H1 (cell line): Measurements from ENCODE around the gene CNDP1. TPM values are rescaled to one million over a fixed set of nuclear protein-coding genes. Genes with fewer than 3 reads are reported as not detected.

Source experiments
- CTCF ChIA-PET: fragments of 300-600 bp; sonication (Branson Sonifier 250); formaldehyde crosslinking; loops from one replicate; lab custom pipeline; 2021; ENCODE audit not compliant: partially characterized antibody; lab: Charles Lee
- POLR2A ChIA-PET: fragments of 300-600 bp; sonication (Branson Sonifier 250); formaldehyde crosslinking; loops from one replicate; lab custom pipeline; 2021; ENCODE audit warnings: inconsistent platforms; ENCODE audit not compliant: partially characterized antibody; lab: Charles Lee
- DNase-seq, 2 experiments: peaks; one replicate each; pipeline versions ENCODE4 v3.0.0 to v3.0.0-alpha.2; 2010 to 2022; ENCODE audit warnings: low spot score in 2 of 2, low read depth in 1 of 2, mixed read lengths in 1 of 2
- FAIRE-seq: peaks from 2 replicates; lab custom pipeline; 2011; peaks lifted over from hg19 to GRCh38; lab: Jason Lieb, UNC
- H2AFZ ChIP-seq: 2 replicates; pipeline ENCODE4 v1.8.1; 2012; ENCODE audit warnings: low read length, inconsistent platforms
- H2AK5ac ChIP-seq: 2 replicates; pipeline ENCODE4 v1.6.1; 2013; ENCODE audit warnings: low read depth, low read length
- H2BK120ac ChIP-seq: replicated peaks from 2 replicates; pipeline ENCODE3; 2013; ENCODE audit warnings: low read depth, low read length, inconsistent platforms
- H2BK12ac ChIP-seq: 2 replicates; pipeline ENCODE4 v1.6.1; 2013; ENCODE audit warnings: low read depth, low read length
- H2BK15ac ChIP-seq: 2 replicates; pipeline ENCODE4 v1.6.1; 2013; ENCODE audit warnings: low read length
- H2BK20ac ChIP-seq: 2 replicates; pipeline ENCODE4 v1.6.1; 2013; ENCODE audit warnings: low read length
- H2BK5ac ChIP-seq: 2 replicates; pipeline ENCODE4 v1.6.1; 2013; ENCODE audit warnings: low read depth, low read length
- H3K14ac ChIP-seq: 2 replicates; pipeline ENCODE4 v1.6.1; 2013; ENCODE audit warnings: inconsistent platforms; ENCODE audit not compliant: insufficient read length
- H3K18ac ChIP-seq: 2 replicates; pipeline ENCODE4 v1.6.1; 2013; ENCODE audit warnings: low read length; ENCODE audit errors: extremely low read depth
- H3K23ac ChIP-seq: 2 replicates; pipeline ENCODE4 v1.6.1; 2013; ENCODE audit warnings: inconsistent platforms; ENCODE audit not compliant: insufficient read length
- H3K23me2 ChIP-seq: 2 replicates; pipeline ENCODE4 v1.6.1; 2013; ENCODE audit warnings: low read depth, low read length
- H3K27ac ChIP-seq: 2 replicates; pipeline ENCODE4 v1.6.1; 2011; ENCODE audit warnings: low read depth, low read length, inconsistent platforms
- H3K27me3 ChIP-seq, 4 experiments: replicated peaks in 1 of 4; 1 replicate in 1 of 4; 2 replicates in 3 of 4; pipeline versions ENCODE4 v1.6.1 to v1.8.1; 2011 to 2013; ENCODE audit warnings: low read length in 3 of 4, mild to moderate bottlenecking in 3 of 4, inconsistent platforms in 2 of 4, mixed read lengths in 2 of 4, moderate library complexity in 1 of 4; ENCODE audit not compliant: control insufficient read depth in 3 of 4, insufficient read depth in 3 of 4; ENCODE audit errors: extremely low read depth in 1 of 4
- H3K36me3 ChIP-seq, 4 experiments: 2 replicates each; pipeline versions ENCODE4 v1.6.1 to v1.8.1; 2011 to 2013; ENCODE audit warnings: mild to moderate bottlenecking in 4 of 4, low read length in 3 of 4, moderate library complexity in 2 of 4, control low read depth in 1 of 4, inconsistent platforms in 1 of 4; ENCODE audit not compliant: insufficient read depth in 4 of 4, control insufficient read depth in 2 of 4
- H3K4ac ChIP-seq: replicated peaks from 2 replicates; pipeline ENCODE3; 2013; ENCODE audit warnings: low read length, low read depth, mixed read lengths, inconsistent platforms; ENCODE audit not compliant: insufficient read length
- H3K4me1 ChIP-seq, 4 experiments: replicated peaks in 1 of 4; 1 replicate in 1 of 4; 2 replicates in 3 of 4; pipeline versions ENCODE4 v1.6.1 to v1.8.1; 2011 to 2013; ENCODE audit warnings: low read length in 3 of 4, inconsistent platforms in 2 of 4, mixed read lengths in 1 of 4; ENCODE audit not compliant: insufficient read depth in 4 of 4, control insufficient read depth in 3 of 4
- H3K4me2 ChIP-seq, 2 experiments: 2 replicates each; pipeline versions ENCODE4 v1.6.1 to v1.8.1; 2011 to 2013; ENCODE audit warnings: low read depth in 2 of 2, low read length in 2 of 2, control low read depth in 1 of 2, inconsistent platforms in 1 of 2, mild to moderate bottlenecking in 1 of 2; ENCODE audit not compliant: insufficient read depth in 1 of 2
- H3K4me3 ChIP-seq, 4 experiments: fragments of 200-600, 300-600 bp in 1 of 4; sonication (generic), shearing (Covaris generic), sonication (Bioruptor Twin) in 1 of 4; 2 replicates each; pipeline versions ENCODE4 v1.5.1 to v1.8.1; 2011 to 2016; ENCODE audit warnings: low read length in 4 of 4, low read depth in 3 of 4, control low read depth in 2 of 4, inconsistent platforms in 2 of 4, mild to moderate bottlenecking in 2 of 4, mixed read lengths in 1 of 4, moderate library complexity in 1 of 4; ENCODE audit not compliant: insufficient read depth in 2 of 4; ENCODE audit errors: extremely low read depth in 1 of 4
- H3K56ac ChIP-seq: replicated peaks from 2 replicates; pipeline ENCODE3; 2013; ENCODE audit warnings: low read depth, mild to moderate bottlenecking, mixed read lengths, low read length, inconsistent platforms; ENCODE audit not compliant: insufficient read length
- H3K79me1 ChIP-seq: 2 replicates; pipeline ENCODE4 v1.6.1; 2013; ENCODE audit warnings: low read depth, low read length, control low read depth
- H3K79me2 ChIP-seq, 2 experiments: 2 replicates each; pipeline versions ENCODE4 v1.6.1 to v1.8.1; 2012 to 2013; ENCODE audit warnings: low read length in 2 of 2, mild to moderate bottlenecking in 2 of 2, inconsistent platforms in 1 of 2; ENCODE audit not compliant: insufficient read depth in 2 of 2, control insufficient read depth in 1 of 2
- H3K9ac ChIP-seq, 4 experiments: replicated peaks in 1 of 4; 1 replicate in 1 of 4; 2 replicates in 3 of 4; pipeline versions ENCODE4 v1.6.1 to v1.8.1; 2011 to 2013; ENCODE audit warnings: low read depth in 3 of 4, low read length in 3 of 4, control low read depth in 2 of 4, mild to moderate bottlenecking in 2 of 4, moderate library complexity in 2 of 4, inconsistent platforms in 1 of 4; ENCODE audit errors: extremely low read depth in 1 of 4
- H3K9me3 ChIP-seq, 2 experiments: 2 replicates each; pipeline versions ENCODE4 v1.6.1 to v1.8.1; 2012 to 2013; ENCODE audit warnings: mild to moderate bottlenecking in 2 of 2, moderate library complexity in 2 of 2, control low read depth in 1 of 2, inconsistent platforms in 1 of 2, low read depth in 1 of 2, low read length in 1 of 2, mixed read lengths in 1 of 2; ENCODE audit not compliant: insufficient read depth in 2 of 2
- H4K20me1 ChIP-seq, 2 experiments: replicated peaks in 1 of 2; 2 replicates each; pipeline versions ENCODE3 to v1.8.1; 2011 to 2013; ENCODE audit warnings: inconsistent platforms in 2 of 2, low read length in 2 of 2, mild to moderate bottlenecking in 1 of 2; ENCODE audit not compliant: insufficient read depth in 2 of 2, control insufficient read depth in 1 of 2
- H4K5ac ChIP-seq: 2 replicates; pipeline ENCODE4 v1.6.1; 2013; ENCODE audit warnings: low read length, low read depth, mixed read lengths, inconsistent platforms; ENCODE audit not compliant: insufficient read length
- H4K8ac ChIP-seq: 2 replicates; pipeline ENCODE4 v1.8.0; 2013; ENCODE audit warnings: mild to moderate bottlenecking, moderate library complexity, low read length, inconsistent platforms; ENCODE audit not compliant: insufficient read depth; ENCODE audit errors: extremely low read depth
- H4K91ac ChIP-seq: replicated peaks from 2 replicates; pipeline ENCODE3; 2013; ENCODE audit warnings: low read length, mixed read lengths, inconsistent platforms; ENCODE audit not compliant: insufficient read length
- BCL11A ChIP-seq, 2 experiments: IDR thresholded peaks; one replicate each; pipeline ENCODE4 v1.6.1; 2011; ENCODE audit warnings: low read depth in 2 of 2, low read length in 2 of 2, mild to moderate bottlenecking in 2 of 2
- CBX5 ChIP-seq: fragments of 300-800, 300-1000 bp; sonication (generic); IDR thresholded peaks from 2 replicates; pipeline ENCODE4 v1.7.1; 2016; ENCODE audit warnings: antibody characterized with exemption, low read length, low read depth
- CEBPB ChIP-seq: IDR thresholded peaks from 2 replicates; pipeline ENCODE4 v1.6.1; 2012; ENCODE audit warnings: low read depth, low read length
- CREB1 ChIP-seq: IDR thresholded peaks from 2 replicates; pipeline ENCODE4 v1.6.1; 2012; ENCODE audit warnings: inconsistent platforms
- EP300 ChIP-seq, 2 experiments: IDR thresholded peaks; 1 replicate in 1 of 2; 2 replicates in 1 of 2; pipeline ENCODE4 v1.6.1; 2011 to 2012; ENCODE audit warnings: low read depth in 2 of 2, low read length in 2 of 2, mild to moderate bottlenecking in 2 of 2, borderline replicate concordance in 1 of 2, inconsistent platforms in 1 of 2, moderate library complexity in 1 of 2
- GTF2F1 ChIP-seq: IDR thresholded peaks from 2 replicates; pipeline ENCODE4 v1.6.1; 2012; ENCODE audit warnings: low read depth, low read length, improper control_type of control experiment, borderline replicate concordance
- JUN ChIP-seq: IDR thresholded peaks from 2 replicates; pipeline ENCODE4 v1.6.1; 2011; ENCODE audit warnings: low read depth, mild to moderate bottlenecking, improper control_type of control experiment, low read length
- POLR2AphosphoS5 ChIP-seq: IDR thresholded peaks from 2 replicates; pipeline ENCODE4 v1.6.1; 2011; ENCODE audit warnings: low read depth, low read length
- RFX5 ChIP-seq: IDR thresholded peaks from 2 replicates; pipeline ENCODE4 v1.6.1; 2011; ENCODE audit warnings: low read depth, low read length, improper control_type of control experiment, borderline replicate concordance
- RNF2 ChIP-seq: fragments of 200-900, 300-1000 bp; sonication (generic); IDR thresholded peaks from 2 replicates; pipeline ENCODE4 v1.7.1; 2016; ENCODE audit warnings: borderline replicate concordance, low read depth, mild to moderate bottlenecking, antibody characterized with exemption, low read length; ENCODE audit not compliant: poor library complexity, severe bottlenecking; ENCODE audit errors: missing control alignments
- SIRT6 ChIP-seq: IDR thresholded peaks from one replicate; pipeline ENCODE4 v1.7.1; 2012; ENCODE audit warnings: low read length, inconsistent platforms
- SP4 ChIP-seq: IDR thresholded peaks from 2 replicates; pipeline ENCODE4 v1.6.1; 2012; ENCODE audit warnings: low read length, inconsistent platforms
- SUZ12 ChIP-seq: fragments of 200-600 bp; sonication (generic); IDR thresholded peaks from 2 replicates; pipeline ENCODE4 v1.6.1; 2012; ENCODE audit warnings: mild to moderate bottlenecking, inconsistent platforms, low read length, moderate library complexity, mixed read lengths
- WGBS, 2 experiments: shearing (Covaris generic) in 1 of 2; methylation state at CpG; one replicate each; pipeline versions ENCODE4 v1.1.6 to v1.1.7; 2013 to 2015; ENCODE audit warnings: low lambda C conversion rate in 2 of 2, mixed read lengths in 2 of 2, inconsistent platforms in 1 of 2, low coverage in 1 of 2, missing lambda C conversion rate in 1 of 2; ENCODE audit not compliant: insufficient replicate concordance in 2 of 2, insufficient coverage in 1 of 2, insufficient read length in 1 of 2; ENCODE audit errors: extremely low coverage in 1 of 2, missing lambda C conversion rate in 1 of 2; 5-methylcytosine and 5-hydroxymethylcytosine counted together
- polyA plus RNA-seq, 7 experiments: library from polyadenylated mRNA; depleted of rRNA in 3 of 7; stranded (reverse) in 5 of 7; unstranded in 2 of 7; fragments of >200 nt in 5 of 7; fragments of 200-250 nt in 2 of 7; gene quantifications; 1 replicate in 5 of 7; 2 replicates in 1 of 7; 4 replicates in 1 of 7; pipeline versions ENCODE4 v1.2.1 to v1.2.3, GENCODE V29; 2011 to 2013; ENCODE audit warnings: missing spikeins in 2 of 7, mixed read lengths in 2 of 7
- total RNA-seq: library from RNA; stranded (reverse); fragmentation: NEBNext Ultra II Directional; extraction: Animal tissue kit (Norgen Biotek cat#: 25700); gene quantifications from 2 replicates; pipeline ENCODE4 v1.2.1, GENCODE V29; 2021

CNDP1 gene
- total and polyA plus RNA-seq, 2 of the 8 experiments (the other 6 are each of a cell fraction or from before 2014, with no cell fraction given) = 0.09 TPM; not detected in 1

- WGBS, 2 experiments = 90% methylated on average over 4 of the region's 4 CpGs; no CpG with 5 or more reads in 1 of the 2 experiments
- H3K9ac ChIP-seq = no peak overlapping the region
- FAIRE-seq = no peak
- no peak overlapping the region for H3K18ac ChIP-seq
- H2BK15ac ChIP-seq = no peak overlapping the region
- no peaks in the 10 kb centered on the region for H3K9me3 ChIP-seq
- H2AFZ ChIP-seq = no peak overlapping the region
- no peak overlapping the region for H3K4ac ChIP-seq
- no peak for DNase-seq
- H3K4me2 ChIP-seq = no peak overlapping the region
- H3K79me2 ChIP-seq = peaks cover 5 to 19% of the 10 kb centered on the region in 2 experiments
- peaks cover 18 to 66% (median 43%) of the 10 kb centered on the region in 4 experiments for H3K36me3 ChIP-seq
- H3K14ac ChIP-seq = no peak overlapping the region
- H4K20me1 ChIP-seq = peaks cover 10 to 15% of the 10 kb centered on the region in 2 experiments
- POLR2A ChIA-PET = no interaction called here
- no peak overlapping the region for H3K23ac ChIP-seq
- no peaks in the 10 kb centered on the region for H3K27me3 ChIP-seq
- H2BK20ac ChIP-seq = no peak overlapping the region
- no peak overlapping the region for H4K5ac ChIP-seq
- no peak overlapping the region for H4K8ac ChIP-seq
- peaks cover 8% of the 10 kb centered on the region for H3K79me1 ChIP-seq
- CTCF ChIA-PET = interaction anchor here (0.6 kb wide), 1 partner anchor 52 kb away, joined by 3 read pairs; no protein-coding TSS in a partner anchor
- no peak overlapping the region for H3K4me3 ChIP-seq
- no peak overlapping the region for H2BK120ac ChIP-seq
- no peak overlapping the region for H2BK5ac ChIP-seq
- no peaks in the 10 kb centered on the region for H3K23me2 ChIP-seq
- no peak overlapping the region for H3K56ac ChIP-seq
- peaks cover 1 to 8% (median 3%) of the 10 kb centered on the region in 4 experiments; a peak in 5 of 7 replicates for H3K4me1 ChIP-seq
- H2AK5ac ChIP-seq = no peak overlapping the region
- no peak overlapping the region for H4K91ac ChIP-seq
- H2BK12ac ChIP-seq = no peak overlapping the region
- H3K27ac ChIP-seq = no peak overlapping the region
- no peak for TF ChIP-seq GTF2F1
- TF ChIP-seq CEBPB = no peak
- no peak for TF ChIP-seq CREB1
- no peak for TF ChIP-seq BCL11A (IDR thresholded peaks at IDR 0.05; ENCODE audit: low read depth in 2 of 2, low read length in 2 of 2)
- TF ChIP-seq SP4 = no peak
- no peak for TF ChIP-seq POLR2AphosphoS5
- no peak for TF ChIP-seq RNF2
- no peak for TF ChIP-seq SIRT6
- TF ChIP-seq CBX5 = no peak
- no peak for TF ChIP-seq RFX5
- no peak for TF ChIP-seq SUZ12
- no peak for TF ChIP-seq JUN
- no peak for TF ChIP-seq EP300 (IDR thresholded peaks at IDR 0.05; ENCODE audit: borderline replicate concordance in 1 of 2, low read depth in 2 of 2, low read length in 2 of 2)
Measured at GRCh38 chr18:74503137-74503536, 31.2 kb upstream of the CNDP1 start.
